Epithelial cell of proximal tubule (primary cell): Measurements from ENCODE around the gene LYPD6. TPM values are rescaled to one million over a fixed set of nuclear protein-coding genes. Genes with fewer than 3 reads are reported as not detected.

Source experiments
- DNase-seq: peaks from one replicate; pipeline ENCODE4 v3.0.0-alpha.2; 2011; ENCODE audit warnings: low read depth
- H3K4me3 ChIP-seq: 2 replicates; pipeline ENCODE4 v1.5.1; 2011; ENCODE audit warnings: low read depth, mild to moderate bottlenecking, low read length
- total RNA-seq: library from RNA; depleted of rRNA; stranded (reverse); fragments of >200 nt; gene quantifications from 2 replicates; pipeline ENCODE4 v1.2.3, GENCODE V29; 2015
- TF ChIP-seq, protein P1 (sequence below): conservative IDR thresholded peaks from 2 replicates; pipeline ENCODE4 v1.5.1; 2012; ENCODE audit warnings: low read depth, mild to moderate bottlenecking, low read length

Gene LYPD6
- total RNA-seq, 1 donor from 2014 or later, result 7.9 TPM

DNA sequence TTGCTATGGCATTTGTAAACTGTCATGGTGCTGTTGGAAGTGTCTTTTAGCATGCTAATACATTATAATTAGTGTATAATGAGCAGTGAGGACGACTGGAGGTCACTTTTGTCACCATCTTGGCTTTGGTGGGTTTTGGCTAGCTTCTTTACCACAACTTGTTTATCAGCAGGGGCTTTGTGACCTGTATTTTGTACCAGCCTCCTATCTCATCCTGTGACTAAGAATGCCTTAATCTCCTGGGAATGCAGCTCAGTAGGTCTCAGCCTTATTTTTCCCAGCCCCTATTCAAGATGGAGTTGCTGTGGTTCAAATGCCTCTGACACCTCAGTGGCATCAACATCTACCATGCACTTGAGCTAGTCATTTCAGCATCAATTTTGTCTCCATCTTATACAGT is 29.7 kb downstream of the LYPD6 start:
- H3K4me3 ChIP-seq, result no peak overlapping the region
- no peak for DNase-seq
- TF ChIP-seq, protein P1, sequence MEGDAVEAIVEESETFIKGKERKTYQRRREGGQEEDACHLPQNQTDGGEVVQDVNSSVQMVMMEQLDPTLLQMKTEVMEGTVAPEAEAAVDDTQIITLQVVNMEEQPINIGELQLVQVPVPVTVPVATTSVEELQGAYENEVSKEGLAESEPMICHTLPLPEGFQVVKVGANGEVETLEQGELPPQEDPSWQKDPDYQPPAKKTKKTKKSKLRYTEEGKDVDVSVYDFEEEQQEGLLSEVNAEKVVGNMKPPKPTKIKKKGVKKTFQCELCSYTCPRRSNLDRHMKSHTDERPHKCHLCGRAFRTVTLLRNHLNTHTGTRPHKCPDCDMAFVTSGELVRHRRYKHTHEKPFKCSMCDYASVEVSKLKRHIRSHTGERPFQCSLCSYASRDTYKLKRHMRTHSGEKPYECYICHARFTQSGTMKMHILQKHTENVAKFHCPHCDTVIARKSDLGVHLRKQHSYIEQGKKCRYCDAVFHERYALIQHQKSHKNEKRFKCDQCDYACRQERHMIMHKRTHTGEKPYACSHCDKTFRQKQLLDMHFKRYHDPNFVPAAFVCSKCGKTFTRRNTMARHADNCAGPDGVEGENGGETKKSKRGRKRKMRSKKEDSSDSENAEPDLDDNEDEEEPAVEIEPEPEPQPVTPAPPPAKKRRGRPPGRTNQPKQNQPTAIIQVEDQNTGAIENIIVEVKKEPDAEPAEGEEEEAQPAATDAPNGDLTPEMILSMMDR, result no peak

DNA sequence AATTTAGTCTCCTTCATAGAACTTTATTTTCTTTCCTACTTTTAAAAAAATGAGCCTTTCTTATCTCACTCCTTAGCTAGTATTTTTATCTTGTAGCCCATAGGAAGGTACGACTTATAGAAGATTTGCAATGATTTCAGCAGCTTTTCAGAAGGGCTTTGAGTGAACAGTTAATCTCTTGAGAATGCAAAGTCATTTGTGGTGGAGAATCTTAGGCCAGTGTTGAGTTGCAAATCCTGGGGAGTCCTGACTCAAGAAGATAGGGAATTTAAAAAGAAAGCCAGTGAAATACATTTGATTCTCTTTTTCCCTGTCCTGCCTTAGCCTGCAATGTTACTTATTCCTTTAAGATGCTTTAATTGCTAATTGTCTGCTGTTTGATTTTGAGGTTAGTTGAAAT is 33.6 kb downstream of the LYPD6 start:
- no peak overlapping the region for H3K4me3 ChIP-seq
- TF ChIP-seq, protein P1, result no peak
- DNase-seq, result no peak

DNA sequence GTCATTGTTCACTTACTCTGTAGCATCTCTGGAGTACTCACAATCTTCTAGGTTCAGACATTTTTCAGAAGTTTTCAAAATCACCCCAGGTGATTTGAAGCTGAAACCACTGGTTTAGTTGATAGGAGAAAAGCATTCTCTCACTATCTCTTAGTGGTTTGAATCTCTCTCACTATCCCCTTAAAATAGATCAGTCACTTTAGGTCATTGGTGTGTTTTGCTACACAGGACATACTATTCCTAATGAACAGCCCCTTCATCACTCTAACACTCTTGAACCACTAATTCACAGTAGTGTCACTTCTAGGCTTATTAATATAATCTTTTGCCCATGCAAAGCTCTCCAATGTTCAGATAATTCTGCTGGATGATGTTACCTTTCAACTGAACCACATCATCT is 34.5 kb downstream of the LYPD6 start:
- DNase-seq, result no peak

DNA sequence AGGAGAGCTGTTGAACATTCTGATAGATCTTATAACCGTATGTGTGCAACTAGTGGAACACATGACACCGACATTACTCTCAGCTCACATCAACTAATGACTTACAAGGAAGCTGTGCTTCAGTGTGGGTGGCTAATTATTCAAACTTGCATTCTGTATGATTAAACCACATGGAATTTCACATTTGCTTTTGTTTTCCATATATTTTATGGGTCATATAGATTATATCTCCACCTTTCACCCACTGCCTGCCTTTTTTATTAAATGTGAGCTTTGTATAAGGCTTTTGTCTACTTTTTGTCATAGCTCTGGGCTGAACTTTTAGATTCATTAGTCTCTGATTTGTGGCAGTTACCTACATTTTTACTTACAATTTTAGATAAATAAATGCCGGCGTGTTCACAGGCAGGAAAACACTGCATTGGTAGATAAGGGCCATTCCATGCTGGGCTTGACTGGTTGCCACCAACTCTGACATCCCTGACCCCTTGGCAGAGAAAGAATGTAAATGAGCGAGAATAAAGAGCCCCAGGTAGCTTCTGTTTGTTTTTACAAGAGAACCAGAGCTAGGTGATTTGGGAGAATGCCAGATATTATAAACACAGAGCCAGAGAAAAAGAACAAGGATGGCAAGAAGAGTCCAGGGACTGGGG is 35.7 kb downstream of the LYPD6 start:
- peak; percentile 63 for DNase-seq
- TF ChIP-seq, protein P1, result no peak
- no peak overlapping the region for H3K4me3 ChIP-seq

More for the DNA sequence above, 34.5 kb downstream of the LYPD6 start:
- TF ChIP-seq, protein P1, result no peak
- no peak overlapping the region for H3K4me3 ChIP-seq

DNA sequence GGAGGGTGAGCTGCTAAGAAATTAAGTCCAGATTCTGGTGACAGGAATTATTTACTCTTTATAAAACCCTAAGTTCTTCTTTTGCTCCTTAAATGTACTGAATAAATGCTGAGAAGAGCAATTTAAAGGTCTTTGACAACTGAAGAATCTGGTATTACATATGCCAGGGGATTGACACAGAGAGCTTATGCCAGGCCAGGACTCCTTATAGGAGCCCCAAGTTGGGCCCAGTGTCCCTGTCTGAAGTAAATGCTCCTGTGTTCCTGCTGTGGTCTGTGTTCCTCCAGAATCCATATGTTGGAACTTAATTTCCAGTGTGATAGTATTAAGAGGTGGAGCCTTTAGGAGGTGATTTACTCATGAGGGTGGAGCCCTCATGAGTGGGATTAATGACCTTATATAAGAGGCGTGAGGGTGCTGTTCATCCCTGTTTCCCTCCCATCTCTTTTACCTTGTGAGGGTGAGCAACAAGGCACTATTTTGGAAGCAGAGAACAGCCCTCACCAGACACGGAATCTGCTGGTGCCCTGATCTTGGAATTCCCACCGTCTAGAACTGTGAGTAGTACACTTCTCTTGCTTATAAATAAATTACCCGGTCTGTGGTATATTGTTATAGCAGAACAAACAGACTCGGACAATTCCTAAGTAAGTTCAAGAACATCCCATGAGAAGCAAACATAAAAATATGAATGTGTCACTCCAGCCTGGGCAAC is 39.8 kb downstream of the LYPD6 start:
- no peak overlapping the region for H3K4me3 ChIP-seq
- TF ChIP-seq, protein P1, result no peak
- DNase-seq, result no peak

DNA sequence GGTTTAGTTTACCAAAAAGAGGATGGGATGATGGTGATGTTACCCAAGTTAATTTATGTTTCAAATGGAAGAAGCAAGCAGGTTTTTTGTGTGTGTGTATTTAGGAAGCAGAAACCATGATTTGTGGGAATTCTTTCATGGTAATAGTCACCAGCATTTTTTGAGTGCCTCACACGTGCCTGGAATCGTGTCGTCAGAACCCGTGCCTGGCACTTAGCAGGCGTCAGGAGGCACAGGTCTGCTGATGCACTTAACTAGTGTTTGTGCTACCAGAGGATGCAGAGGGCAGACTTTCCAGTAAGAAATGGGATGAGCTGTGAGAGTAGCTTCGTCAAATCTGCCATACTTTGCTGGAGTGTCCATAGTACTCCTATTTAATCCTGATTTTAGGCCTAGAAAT is 41.1 kb downstream of the LYPD6 start:
- no peak overlapping the region for H3K4me3 ChIP-seq
- TF ChIP-seq, protein P1, result no peak
- DNase-seq, result no peak

DNA sequence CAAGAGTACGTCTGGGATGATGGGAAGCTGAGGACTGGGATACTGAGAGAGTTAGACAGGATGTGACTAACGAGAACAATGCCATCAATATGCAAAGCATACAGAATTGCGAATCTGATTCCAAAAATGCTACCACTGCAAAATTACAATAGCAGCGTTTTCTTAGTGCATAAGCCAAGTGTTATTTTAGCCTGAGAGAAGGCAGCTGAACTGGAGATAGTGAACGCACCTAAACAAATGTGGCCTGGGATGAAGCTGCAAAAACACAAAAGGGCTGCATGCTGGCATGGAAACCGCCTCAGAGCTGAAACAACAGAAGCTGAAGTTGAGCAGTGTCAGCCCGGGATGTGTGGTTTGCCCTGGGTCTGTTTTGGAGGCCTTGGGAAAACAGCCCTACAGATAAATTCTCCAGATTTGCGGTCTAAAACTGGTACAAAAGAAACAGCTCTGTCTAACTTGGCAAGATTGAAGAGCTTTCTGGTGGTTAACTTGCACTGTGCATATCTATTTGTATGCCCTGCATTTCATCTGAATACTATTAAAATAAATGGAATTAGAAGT is 45.5 kb downstream of the LYPD6 start:
- DNase-seq, result no peak
- TF ChIP-seq, protein P1, result no peak
- H3K4me3 ChIP-seq, result no peak overlapping the region
